A673 (cell line): Measurements from ENCODE around the gene GAPVD1.

Experiments
- EZH2 ChIP-seq: fragments of 200-600 bp; sonication (generic); IDR thresholded peaks from 2 replicates; pipeline ENCODE4 v1.6.1; 2017; ENCODE audit warnings: borderline replicate concordance, low read depth, mild to moderate bottlenecking, mixed read lengths, antibody characterized with exemption, low read length; ENCODE audit not compliant: poor library complexity, severe bottlenecking
- TF ChIP-seq, protein P1 (sequence below): fragments of 300-800, 200-600 bp; sonication (generic); conservative IDR thresholded peaks from 2 replicates; pipeline ENCODE4 v1.5.1; 2017; ENCODE audit warnings: low read depth, mild to moderate bottlenecking, antibody characterized with exemption, low read length, moderate library complexity, mixed read lengths

DNA sequence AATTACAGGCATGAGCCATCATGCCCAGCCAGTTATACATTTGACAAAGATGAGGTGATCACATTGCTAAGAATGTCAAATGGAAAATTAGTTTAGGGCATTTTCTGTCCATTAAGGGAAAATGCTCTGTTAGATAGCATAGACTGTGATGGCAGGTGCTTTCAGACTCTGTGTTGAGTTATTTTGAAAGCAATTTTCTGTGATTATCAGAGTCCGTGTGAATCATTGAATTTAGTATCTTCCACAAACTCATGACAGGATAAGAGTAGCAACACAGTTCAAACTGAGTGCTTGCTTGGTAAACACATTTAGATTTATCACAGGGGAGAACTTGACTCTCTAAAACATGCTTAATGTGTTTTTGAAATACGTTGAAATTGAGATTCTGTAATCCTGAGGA is 69.0 kb downstream of the GAPVD1 start:
- TF ChIP-seq, protein P1, sequence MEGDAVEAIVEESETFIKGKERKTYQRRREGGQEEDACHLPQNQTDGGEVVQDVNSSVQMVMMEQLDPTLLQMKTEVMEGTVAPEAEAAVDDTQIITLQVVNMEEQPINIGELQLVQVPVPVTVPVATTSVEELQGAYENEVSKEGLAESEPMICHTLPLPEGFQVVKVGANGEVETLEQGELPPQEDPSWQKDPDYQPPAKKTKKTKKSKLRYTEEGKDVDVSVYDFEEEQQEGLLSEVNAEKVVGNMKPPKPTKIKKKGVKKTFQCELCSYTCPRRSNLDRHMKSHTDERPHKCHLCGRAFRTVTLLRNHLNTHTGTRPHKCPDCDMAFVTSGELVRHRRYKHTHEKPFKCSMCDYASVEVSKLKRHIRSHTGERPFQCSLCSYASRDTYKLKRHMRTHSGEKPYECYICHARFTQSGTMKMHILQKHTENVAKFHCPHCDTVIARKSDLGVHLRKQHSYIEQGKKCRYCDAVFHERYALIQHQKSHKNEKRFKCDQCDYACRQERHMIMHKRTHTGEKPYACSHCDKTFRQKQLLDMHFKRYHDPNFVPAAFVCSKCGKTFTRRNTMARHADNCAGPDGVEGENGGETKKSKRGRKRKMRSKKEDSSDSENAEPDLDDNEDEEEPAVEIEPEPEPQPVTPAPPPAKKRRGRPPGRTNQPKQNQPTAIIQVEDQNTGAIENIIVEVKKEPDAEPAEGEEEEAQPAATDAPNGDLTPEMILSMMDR, result no peak
- no peak for TF ChIP-seq EZH2
